NCI-H2196 treated with DMSO at 0.1 percent for 48 hours (cell line): ENCODE measurements around the gene ATP6V1F.

Source experiments
- DNase-seq: peaks from one replicate; lab custom pipeline; 2025; ENCODE audit not compliant: unreplicated experiment; lab: John Stamatoyannopoulos, UW

The ATP6V1F gene

GRCh38 chr7:128835790-128836641, 26.6 kb upstream of the ATP6V1F start:
- DNase-seq, result no peak

- no peak for DNase-seq
Observed at GRCh38 chr7:128836729-128837348, 25.8 kb upstream of the ATP6V1F start.

GRCh38 chr7:128837521-128837921, 25.1 kb upstream of the ATP6V1F start:
- DNase-seq, result no peak

- no peak for DNase-seq
Observed at GRCh38 chr7:128838109-128838779, 24.4 kb upstream of the ATP6V1F start.

- DNase-seq, result no peak
Observed at GRCh38 chr7:128838981-128839731, 23.5 kb upstream of the ATP6V1F start.

GRCh38 chr7:128839751-128840177, 22.9 kb upstream of the ATP6V1F start:
- no peak for DNase-seq

- no peak for DNase-seq
Observed at GRCh38 chr7:128840326-128841170, 22.1 kb upstream of the ATP6V1F start.

- DNase-seq, result no peak
Observed at GRCh38 chr7:128841171-128841690, 21.4 kb upstream of the ATP6V1F start.

GRCh38 chr7:128841921-128842673, 20.6 kb upstream of the ATP6V1F start:
- DNase-seq, result no peak

GRCh38 chr7:128842674-128843641, 19.7 kb upstream of the ATP6V1F start:
- DNase-seq, result no peak

GRCh38 chr7:128843938-128844621, 18.6 kb upstream of the ATP6V1F start:
- no peak for DNase-seq

- DNase-seq, result no peak
Observed at GRCh38 chr7:128844777-128845311, 17.8 kb upstream of the ATP6V1F start.

- DNase-seq, result no peak
Observed at GRCh38 chr7:128845475-128845874, 17.2 kb upstream of the ATP6V1F start.

GRCh38 chr7:128845987-128846386, 16.7 kb upstream of the ATP6V1F start:
- DNase-seq, result no peak

GRCh38 chr7:128846781-128847444, 15.7 kb upstream of the ATP6V1F start:
- no peak for DNase-seq

- DNase-seq, result no peak
Observed at GRCh38 chr7:128847721-128848211, 14.9 kb upstream of the ATP6V1F start.
